ENCODE measurements around the gene FHDC1. TPM values are rescaled to one million over a fixed set of nuclear protein-coding genes. Genes with fewer than 3 reads are reported as not detected.

The FHDC1 gene
- total RNA-seq, 5 donors from 2014 or later (not counting 1 experiment from before 2014, with no cell fraction given) = 0.08 to 0.28 (median 0.17) TPM; not detected in 1

- POLR2A ChIA-PET = no interaction called here
- peaks cover 19 to 24% of the 10 kb centered on the region in 2 donors for H3K27me3 Mint-ChIP-seq
- WGBS (ENCODE audit: insufficient coverage) = 100% methylated on average over 1 of the region's 6 CpGs
These were observed 60.5 kb downstream of the FHDC1 start for GRCh38 chr4:152996672-152997071.

GRCh38 chr4:152997288-152997687 is 61.2 kb downstream of the FHDC1 start:
- no peaks in the 10 kb centered on the region for H3K9me3 Mint-ChIP-seq
- H3K4me1 Mint-ChIP-seq = no peaks in the 10 kb centered on the region
- Histone ChIP-seq H3K36me3 (ENCODE audit: control insufficient read depth in 2 of 2, extremely low read depth in 1 of 2, insufficient read depth in 1 of 2, low read length in 1 of 2) (no peaks in the 10 kb centered on the region), H3K27me3 (replicated peaks in 1 of 2; ENCODE audit: control insufficient read depth in 2 of 2, extremely low read depth in 1 of 2, insufficient read depth in 2 of 2, low read length in 1 of 2) (peaks cover 0 to 35% of the 10 kb centered on the region in 2 experiments), H3K4me3 (ENCODE audit: control insufficient read depth in 1 of 2, extremely low read depth in 1 of 2, low read length in 1 of 2) (no peak overlapping the region), H3K9me3 (no peaks in the 10 kb centered on the region), H3K27ac (ENCODE audit: low read length) (no peak overlapping the region), H3K4me1 (ENCODE audit: control insufficient read depth in 1 of 2, extremely low read depth in 1 of 2, insufficient read depth in 2 of 2, low read length in 2 of 2) (no peaks in the 10 kb centered on the region)
- H3K36me3 Mint-ChIP-seq = no peaks in the 10 kb centered on the region
- peaks cover 23 to 29% of the 10 kb centered on the region in 2 donors for H3K27me3 Mint-ChIP-seq
- no peak overlapping the region for H3K27ac Mint-ChIP-seq
- no peak overlapping the region for H3K4me3 Mint-ChIP-seq
- no CpG with 5 or more reads among the region's 5 CpGs for WGBS (ENCODE audit: insufficient coverage)
- ChIA-PET POLR2A (no interaction called here), CTCF (no interaction called here)
- no peak for ATAC-seq (replicated peaks in 1 of 4)
- DNase-seq = no peak

More at GRCh38 chr4:152996672-152997071, 60.5 kb downstream of the FHDC1 start:
- Mint-ChIP-seq H3K36me3 (no peaks in the 10 kb centered on the region), H3K27ac (no peak overlapping the region), H3K9me3 (no peaks in the 10 kb centered on the region), H3K4me3 (no peak overlapping the region), H3K4me1 (no peaks in the 10 kb centered on the region)
- Histone ChIP-seq H3K9me3 (no peaks in the 10 kb centered on the region), H3K27ac (ENCODE audit: low read length) (no peak overlapping the region), H3K36me3 (ENCODE audit: control insufficient read depth in 2 of 2, extremely low read depth in 1 of 2, insufficient read depth in 1 of 2, low read length in 1 of 2) (no peaks in the 10 kb centered on the region), H3K4me3 (ENCODE audit: control insufficient read depth in 1 of 2, extremely low read depth in 1 of 2, low read length in 1 of 2) (no peak overlapping the region), H3K27me3 (replicated peaks in 1 of 2; ENCODE audit: control insufficient read depth in 2 of 2, extremely low read depth in 1 of 2, insufficient read depth in 2 of 2, low read length in 1 of 2) (peaks cover 0 to 34% of the 10 kb centered on the region in 2 experiments), H3K4me1 (ENCODE audit: control insufficient read depth in 1 of 2, extremely low read depth in 1 of 2, insufficient read depth in 2 of 2, low read length in 2 of 2) (no peaks in the 10 kb centered on the region)
- CTCF ChIA-PET = no interaction called here
- DNase-seq = no peak
- ATAC-seq (replicated peaks in 1 of 4) = no peak

- DNase-seq = no peak
- Histone ChIP-seq H3K4me3 (ENCODE audit: control insufficient read depth in 1 of 2, extremely low read depth in 1 of 2, low read length in 1 of 2) (no peak overlapping the region), H3K4me1 (ENCODE audit: control insufficient read depth in 1 of 2, extremely low read depth in 1 of 2, insufficient read depth in 2 of 2, low read length in 2 of 2) (no peaks in the 10 kb centered on the region), H3K27me3 (replicated peaks in 1 of 2; ENCODE audit: control insufficient read depth in 2 of 2, extremely low read depth in 1 of 2, insufficient read depth in 2 of 2, low read length in 1 of 2) (peaks cover 0 to 35% of the 10 kb centered on the region in 2 experiments), H3K36me3 (ENCODE audit: control insufficient read depth in 2 of 2, extremely low read depth in 1 of 2, insufficient read depth in 1 of 2, low read length in 1 of 2) (no peaks in the 10 kb centered on the region), H3K27ac (ENCODE audit: low read length) (no peak overlapping the region), H3K9me3 (no peaks in the 10 kb centered on the region)
- POLR2A ChIA-PET = interaction anchor here in 1 of 2 donors (0.6 kb wide), 1 partner anchor 91 kb away, joined by 3 read pairs; no protein-coding TSS in a partner anchor
- WGBS (ENCODE audit: insufficient coverage) = 90% methylated on average over 16 of the region's 17 CpGs
- Mint-ChIP-seq H3K9me3 (no peaks in the 10 kb centered on the region), H3K36me3 (no peaks in the 10 kb centered on the region), H3K4me1 (no peaks in the 10 kb centered on the region), H3K4me3 (no peak overlapping the region), H3K27ac (no peak overlapping the region), H3K27me3 (peaks cover 23 to 29% of the 10 kb centered on the region in 2 donors)
- CTCF ChIA-PET = no interaction called here
- no peak for ATAC-seq (replicated peaks in 1 of 4)
These were observed 61.8 kb downstream of the FHDC1 start for GRCh38 chr4:152997771-152998487.

GRCh38 chr4:152998861-152999260 is 62.7 kb downstream of the FHDC1 start:
- ChIA-PET POLR2A (no interaction called here), CTCF (no interaction called here)
- peaks cover 23 to 29% of the 10 kb centered on the region in 2 donors for H3K27me3 Mint-ChIP-seq
- Histone ChIP-seq H3K27me3 (replicated peaks in 1 of 2; ENCODE audit: control insufficient read depth in 2 of 2, extremely low read depth in 1 of 2, insufficient read depth in 2 of 2, low read length in 1 of 2) (peaks cover 0 to 35% of the 10 kb centered on the region in 2 experiments), H3K9me3 (no peaks in the 10 kb centered on the region), H3K27ac (ENCODE audit: low read length) (no peak overlapping the region), H3K4me3 (ENCODE audit: control insufficient read depth in 1 of 2, extremely low read depth in 1 of 2, low read length in 1 of 2) (no peak overlapping the region), H3K4me1 (ENCODE audit: control insufficient read depth in 1 of 2, extremely low read depth in 1 of 2, insufficient read depth in 2 of 2, low read length in 2 of 2) (no peaks in the 10 kb centered on the region), H3K36me3 (ENCODE audit: control insufficient read depth in 2 of 2, extremely low read depth in 1 of 2, insufficient read depth in 1 of 2, low read length in 1 of 2) (no peaks in the 10 kb centered on the region)
- WGBS (ENCODE audit: insufficient coverage) = 78% methylated on average over 6 of the region's 12 CpGs
- ATAC-seq (replicated peaks in 1 of 4) (no peak), DNase-seq (no peak)
- no peaks in the 10 kb centered on the region for H3K36me3 Mint-ChIP-seq
- no peak overlapping the region for H3K27ac Mint-ChIP-seq
- no peaks in the 10 kb centered on the region for H3K9me3 Mint-ChIP-seq
- no peaks in the 10 kb centered on the region for H3K4me1 Mint-ChIP-seq
- H3K4me3 Mint-ChIP-seq = no peak overlapping the region

GRCh38 chr4:152999346-153000075 is 63.4 kb downstream of the FHDC1 start:
- 91% methylated on average over 6 of the region's 12 CpGs for WGBS (ENCODE audit: insufficient coverage)
- no peak overlapping the region for H3K4me3 ChIP-seq (ENCODE audit: control insufficient read depth in 1 of 2, extremely low read depth in 1 of 2, low read length in 1 of 2)
- ChIA-PET POLR2A (no interaction called here), CTCF (no interaction called here)
- no peak for DNase-seq
- ATAC-seq (replicated peaks in 1 of 4) = no peak
- H3K27me3 ChIP-seq (replicated peaks in 1 of 2; ENCODE audit: control insufficient read depth in 2 of 2, extremely low read depth in 1 of 2, insufficient read depth in 2 of 2, low read length in 1 of 2) = peaks cover 0 to 35% of the 10 kb centered on the region in 2 experiments
- H3K36me3 ChIP-seq (ENCODE audit: control insufficient read depth in 2 of 2, extremely low read depth in 1 of 2, insufficient read depth in 1 of 2, low read length in 1 of 2) = no peaks in the 10 kb centered on the region
- no peak overlapping the region for H3K27ac ChIP-seq (ENCODE audit: low read length)
- Mint-ChIP-seq H3K4me1 (no peaks in the 10 kb centered on the region), H3K9me3 (no peaks in the 10 kb centered on the region), H3K36me3 (no peaks in the 10 kb centered on the region), H3K4me3 (no peak overlapping the region), H3K27ac (no peak overlapping the region), H3K27me3 (peaks cover 23 to 29% of the 10 kb centered on the region in 2 donors)
- H3K9me3 ChIP-seq = no peaks in the 10 kb centered on the region
- H3K4me1 ChIP-seq (ENCODE audit: control insufficient read depth in 1 of 2, extremely low read depth in 1 of 2, insufficient read depth in 2 of 2, low read length in 2 of 2) = no peaks in the 10 kb centered on the region

- Mint-ChIP-seq H3K4me3 (no peak overlapping the region), H3K27me3 (peaks cover 26 to 27% of the 10 kb centered on the region in 2 donors), H3K36me3 (no peaks in the 10 kb centered on the region), H3K4me1 (no peaks in the 10 kb centered on the region), H3K9me3 (no peaks in the 10 kb centered on the region), H3K27ac (no peak overlapping the region)
- Histone ChIP-seq H3K36me3 (ENCODE audit: control insufficient read depth in 2 of 2, extremely low read depth in 1 of 2, insufficient read depth in 1 of 2, low read length in 1 of 2) (no peaks in the 10 kb centered on the region), H3K4me3 (ENCODE audit: control insufficient read depth in 1 of 2, extremely low read depth in 1 of 2, low read length in 1 of 2) (no peak overlapping the region), H3K4me1 (ENCODE audit: control insufficient read depth in 1 of 2, extremely low read depth in 1 of 2, insufficient read depth in 2 of 2, low read length in 2 of 2) (no peaks in the 10 kb centered on the region), H3K27ac (ENCODE audit: low read length) (no peak overlapping the region), H3K9me3 (no peaks in the 10 kb centered on the region), H3K27me3 (replicated peaks in 1 of 2; ENCODE audit: control insufficient read depth in 2 of 2, extremely low read depth in 1 of 2, insufficient read depth in 2 of 2, low read length in 1 of 2) (peaks cover 0 to 33% of the 10 kb centered on the region in 2 experiments)
- WGBS (ENCODE audit: insufficient coverage) = no CpG with 5 or more reads among the region's 1 CpG
- no peak for ATAC-seq (replicated peaks in 1 of 4)
- ChIA-PET CTCF (no interaction called here), POLR2A (no interaction called here)
- no peak for DNase-seq
These were observed 63.9 kb downstream of the FHDC1 start for GRCh38 chr4:153000076-153000420.

Data from T-cell (primary cell).